ENCODE results near the gene CUX1.
"Not testable (repeated sequence)": the region's sequence is repeated elsewhere in the genome, so short reads cannot be mapped to it uniquely, and the experiment has no call there.

Gene CUX1

GRCh38 chr7:101854084-101854865 lies 36.8 kb downstream of the CUX1 start:
- DNase-seq (ENCODE audit: low spot score): no peak

- peak; percentile 79 for DNase-seq (ENCODE audit: low spot score)
These were observed 39.3 kb downstream of the CUX1 start for GRCh38 chr7:101856473-101857357.

- no peak for DNase-seq (ENCODE audit: low spot score)
These were observed 40.0 kb downstream of the CUX1 start for GRCh38 chr7:101857358-101857811.

GRCh38 chr7:101858437-101859385 lies 41.3 kb downstream of the CUX1 start:
- DNase-seq (ENCODE audit: low spot score): no peak

GRCh38 chr7:101859411-101860106 lies 42.1 kb downstream of the CUX1 start:
- DNase-seq (ENCODE audit: low spot score): no peak

GRCh38 chr7:101860316-101861217 lies 43.1 kb downstream of the CUX1 start:
- DNase-seq (ENCODE audit: low spot score): no peak

GRCh38 chr7:101861218-101861775 lies 43.9 kb downstream of the CUX1 start:
- no peak for DNase-seq (ENCODE audit: low spot score)

- DNase-seq (ENCODE audit: low spot score): no peak
These were observed 45.1 kb downstream of the CUX1 start for GRCh38 chr7:101862280-101863220.

- DNase-seq (ENCODE audit: low spot score): no peak
These were observed 46.2 kb downstream of the CUX1 start for GRCh38 chr7:101863598-101863997.

GRCh38 chr7:101864039-101864438 lies 46.6 kb downstream of the CUX1 start:
- DNase-seq (ENCODE audit: low spot score): no peak

- no peak for DNase-seq (ENCODE audit: low spot score)
These were observed 47.6 kb downstream of the CUX1 start for GRCh38 chr7:101865031-101865430.

GRCh38 chr7:101865455-101865854 lies 48.0 kb downstream of the CUX1 start:
- DNase-seq (ENCODE audit: low spot score): no peak

- DNase-seq (ENCODE audit: low spot score): no peak
These were observed 48.9 kb downstream of the CUX1 start for GRCh38 chr7:101866328-101866727.

GRCh38 chr7:101867265-101867664 lies 49.8 kb downstream of the CUX1 start:
- DNase-seq (ENCODE audit: low spot score): no peak

- DNase-seq (ENCODE audit: low spot score): not testable (repeated sequence)
These were observed 50.3 kb downstream of the CUX1 start for GRCh38 chr7:101867681-101868080.

GRCh38 chr7:101868191-101868950 lies 50.9 kb downstream of the CUX1 start:
- DNase-seq (ENCODE audit: low spot score): no peak

GRCh38 chr7:101869026-101869900 lies 51.8 kb downstream of the CUX1 start:
- DNase-seq (ENCODE audit: low spot score): no peak

Data from CD4-positive, alpha-beta T cell treated with Interleukin-2 at 100 ng/mL for 4 hours (primary cell).